B cell (primary cell): ENCODE data around the gene MAP4K4. TPM values are rescaled to one million over a fixed set of nuclear protein-coding genes. Genes with fewer than 3 reads are reported as not detected.

Experiments used
- ATAC-seq: fragments of 200-7000 bp; cut with Tn5 transposase; one replicate; pipeline ENCODE4 v1.10.0; 2021; ENCODE audit warnings: low read depth, mild to moderate bottlenecking, moderate number of reproducible peaks, moderate library complexity
- CTCF ChIA-PET: fragments of 350-600 bp; sonication (Branson Sonifier 250); formaldehyde crosslinking; loops from one replicate; lab custom pipeline; 2021; ENCODE audit warnings: antibody characterized with exemption, inconsistent platforms; lab: Charles Lee
- POLR2A ChIA-PET: fragments of 350-600 bp; sonication (Branson Sonifier 250); formaldehyde crosslinking; loops from one replicate; lab custom pipeline; 2021; ENCODE audit warnings: antibody characterized with exemption; lab: Charles Lee
- DNase-seq: peaks from one replicate; pipeline ENCODE4 v3.0.0; 2013
- H2AFZ ChIP-seq: 2 replicates; pipeline ENCODE4 v1.6.1; 2012; ENCODE audit warnings: mild to moderate bottlenecking, low read depth, low read length; ENCODE audit not compliant: insufficient read depth, poor library complexity, severe bottlenecking
- H3K27ac ChIP-seq, 2 donors: 1 replicate in 1 of 2; 2 replicates in 1 of 2; pipeline ENCODE4 v1.5.1; 2012 to 2013; ENCODE audit warnings: low read length in 2 of 2, mild to moderate bottlenecking in 2 of 2, moderate library complexity in 1 of 2
- H3K27me3 ChIP-seq, 4 experiments: fragments of 200-600 bp in 1 of 4; sonication (generic) in 1 of 4; replicated peaks in 1 of 4; 1 replicate in 2 of 4; 2 replicates in 2 of 4; pipeline versions ENCODE4 v1.6.1 to v1.7.0; 2013 to 2016; ENCODE audit warnings: low read length in 3 of 4, mild to moderate bottlenecking in 2 of 4, mixed read lengths in 1 of 4, moderate library complexity in 1 of 4; ENCODE audit not compliant: insufficient read depth in 4 of 4, control insufficient read depth in 3 of 4; ENCODE audit errors: control extremely low read depth in 1 of 4
- H3K36me3 ChIP-seq, 2 experiments: replicated peaks in 1 of 2; 1 replicate in 1 of 2; 2 replicates in 1 of 2; pipeline versions ENCODE4 v1.6.1 to v1.7.1; 2013; ENCODE audit warnings: low read length in 1 of 2; ENCODE audit not compliant: insufficient read depth in 2 of 2, control insufficient read depth in 1 of 2; ENCODE audit errors: control extremely low read depth in 1 of 2, extremely low read depth in 1 of 2
- H3K4me1 ChIP-seq, 2 donors: fragments of 200-600 bp in 1 of 2; sonication (generic) in 1 of 2; 1 replicate in 1 of 2; 2 replicates in 1 of 2; pipeline versions ENCODE4 v1.5.1 to v1.6.1; 2013 to 2017; ENCODE audit warnings: low read length in 2 of 2; ENCODE audit not compliant: control insufficient read depth in 2 of 2, insufficient read depth in 2 of 2
- H3K4me2 ChIP-seq: replicated peaks from 2 replicates; pipeline ENCODE3; 2012; ENCODE audit warnings: mild to moderate bottlenecking, low read depth, low read length; ENCODE audit not compliant: poor library complexity, severe bottlenecking
- H3K4me3 ChIP-seq, 5 experiments: fragments of 200-600 bp in 1 of 5; sonication (generic) in 1 of 5; 1 replicate in 3 of 5; 2 replicates in 2 of 5; pipeline versions ENCODE4 v1.5.1 to v1.7.0; 2011 to 2016; ENCODE audit warnings: low read length in 4 of 5, mild to moderate bottlenecking in 4 of 5, low read depth in 2 of 5, control low read depth in 1 of 5, moderate library complexity in 1 of 5; ENCODE audit not compliant: insufficient read depth in 1 of 5; ENCODE audit errors: control extremely low read depth in 1 of 5, extremely low read depth in 1 of 5
- H3K79me2 ChIP-seq: fragments of 200-600 bp; sonication (generic); one replicate; pipeline ENCODE4 v1.6.0; 2016; ENCODE audit warnings: low read length; ENCODE audit not compliant: control insufficient read depth, insufficient read depth
- H3K9ac ChIP-seq: fragments of 200-600 bp; sonication (generic); 2 replicates; pipeline ENCODE4 v1.6.1; 2017; ENCODE audit warnings: mild to moderate bottlenecking, low read length, moderate library complexity
- H3K9me3 ChIP-seq, 3 donors: one replicate each; pipeline versions ENCODE4 v1.6.1 to v1.7.1; 2013; ENCODE audit warnings: low read length in 2 of 3; ENCODE audit not compliant: control insufficient read depth in 2 of 3, insufficient read depth in 1 of 3; ENCODE audit errors: control extremely low read depth in 1 of 3
- H4K20me1 ChIP-seq: 2 replicates; pipeline ENCODE4 v1.6.0; 2012; ENCODE audit warnings: mild to moderate bottlenecking, low read length; ENCODE audit not compliant: insufficient read depth, control insufficient read depth, poor library complexity, severe bottlenecking
- H3K27ac Mint-ChIP-seq: one replicate; pipeline ENCODE4 v1.8.0; 2021; ENCODE audit warnings: mixed read lengths
- H3K27me3 Mint-ChIP-seq: one replicate; pipeline ENCODE4 v1.8.0; 2021; ENCODE audit warnings: mixed read lengths
- H3K4me1 Mint-ChIP-seq: one replicate; pipeline ENCODE4 v1.8.0; 2021; ENCODE audit warnings: mixed read lengths
- H3K4me3 Mint-ChIP-seq: one replicate; pipeline ENCODE4 v1.8.0; 2021; ENCODE audit warnings: mixed read lengths
- H3K9me3 Mint-ChIP-seq: one replicate; pipeline ENCODE4 v1.8.0; 2022; ENCODE audit warnings: mixed read lengths; ENCODE audit not compliant: insufficient read depth
- CTCF ChIP-seq: fragments of 200-600 bp; IDR thresholded peaks from one replicate; pipeline ENCODE4 v1.8.0; 2022; ENCODE audit warnings: antibody characterized with exemption, mild to moderate bottlenecking
- EZH2 ChIP-seq: IDR thresholded peaks from 2 replicates; pipeline ENCODE4 v1.6.1; 2012; ENCODE audit warnings: borderline replicate concordance, low read depth, mild to moderate bottlenecking, moderate library complexity, low read length; ENCODE audit not compliant: insufficient read depth, poor library complexity, severe bottlenecking
- WGBS: methylation state at CpG from one replicate; pipeline ENCODE4 v1.1.5; 2013; ENCODE audit warnings: missing lambda C conversion rate; ENCODE audit not compliant: insufficient coverage; 5-methylcytosine and 5-hydroxymethylcytosine counted together
- intact Hi-C: fragments of 100-400 bp; cut with micrococcal nuclease; formaldehyde crosslinking; loops from one replicate; pipeline ENCODE4 v1.10.0; 2022
- polyA plus RNA-seq: library from polyadenylated mRNA; depleted of rRNA; stranded (reverse); fragments of >200 nt; gene quantifications from 2 replicates; pipeline ENCODE4 v1.2.3, GENCODE V29; 2012
- total RNA-seq, 2 donors: library from RNA; stranded (reverse); fragments of 120-200 nt in 1 of 2; gene quantifications; 1 replicate in 1 of 2; 2 replicates in 1 of 2; pipeline versions ENCODE4 v1.2.3 to v1.2.4, GENCODE V29; 2013 to 2022

Gene MAP4K4
- total and polyA plus RNA-seq, 2 donors (not counting 1 experiment from before 2014, with no cell fraction given), result 54.8 to 280 TPM

GRCh38 chr2:101778102-101778501, 80.6 kb downstream of the MAP4K4 start:
- Histone ChIP-seq H4K20me1 (peaks cover 96% of the 10 kb centered on the region), H3K79me2 (peaks cover 99% of the 10 kb centered on the region), H3K27ac (peak overlapping the region; percentile 14 to 29), H3K4me2 (peak overlapping the region; percentile 21), H3K9me3 (no peaks in the 10 kb centered on the region), H3K27me3 (no peaks in the 10 kb centered on the region), H3K36me3 (no peaks in the 10 kb centered on the region), H3K4me3 (no peak overlapping the region), H3K9ac (no peak overlapping the region), H3K4me1 (peaks cover 88 to 90% of the 10 kb centered on the region in 2 donors), H2AFZ (no peak overlapping the region)
- DNase-seq (no peak), ATAC-seq (no peak)
- Mint-ChIP-seq H3K9me3 (no peaks in the 10 kb centered on the region), H3K4me1 (peaks cover 91% of the 10 kb centered on the region), H3K4me3 (no peak overlapping the region), H3K27me3 (no peaks in the 10 kb centered on the region), H3K27ac (no peak overlapping the region)
- POLR2A ChIA-PET, result no interaction called here
- WGBS, result 98% methylated on average over 4 of the region's 6 CpGs
- CTCF ChIA-PET, result interaction anchor here (1.0 kb wide), 1 partner anchor 54 kb away, joined by 3 read pairs; no protein-coding TSS in a partner anchor
- TF ChIP-seq EZH2, result no peak
- TF ChIP-seq CTCF, result no peak
- intact Hi-C loops, result no loop called here

DNA sequence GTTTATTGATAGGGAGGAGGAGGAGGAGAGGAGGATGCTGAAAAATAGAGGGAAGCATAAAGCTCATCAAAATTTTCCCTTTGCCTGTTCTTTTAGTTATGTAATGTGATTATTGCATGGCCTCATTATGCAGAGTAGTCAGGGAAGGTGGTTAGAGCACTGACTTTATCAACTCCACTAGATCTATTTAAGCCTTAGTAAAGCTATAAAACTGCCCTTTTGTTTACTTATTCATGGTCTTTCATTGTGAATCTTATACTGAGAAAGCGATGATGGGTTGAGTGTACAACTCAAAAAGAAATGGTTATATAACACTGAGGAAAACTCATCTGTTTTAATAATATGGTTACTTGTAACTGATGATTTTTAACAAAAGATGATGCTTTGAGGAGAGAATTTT, 81.7 kb downstream of the MAP4K4 start:
- CTCF ChIA-PET, result interaction anchor here (1.0 to 1.5 kb wide), 5 partner anchors 9 to 62 kb away, joined by 3 to 5 read pairs (median 3); no protein-coding TSS in a partner anchor
- no peak overlapping the region for H3K4me3 ChIP-seq
- peak overlapping the region; percentile 16 to 64 for H3K27ac ChIP-seq
- TF ChIP-seq CTCF (no peak), EZH2 (no peak)
- no peak for ATAC-seq
- intact Hi-C loops, result no loop called here
- POLR2A ChIA-PET, result interaction anchor here (1.5 kb wide), 1 partner anchor 62 kb away, joined by 3 read pairs; no protein-coding TSS in a partner anchor
- no peaks in the 10 kb centered on the region for H3K27me3 Mint-ChIP-seq
- H3K36me3 ChIP-seq, result no peaks in the 10 kb centered on the region
- H4K20me1 ChIP-seq, result peaks cover 96% of the 10 kb centered on the region
- H3K4me1 ChIP-seq, result peaks cover 88 to 89% of the 10 kb centered on the region in 2 donors
- H3K4me1 Mint-ChIP-seq, result peaks cover 92% of the 10 kb centered on the region
- H3K9me3 ChIP-seq, result no peaks in the 10 kb centered on the region
- WGBS, result no CpG with 5 or more reads among the region's 1 CpG
- no peaks in the 10 kb centered on the region for H3K9me3 Mint-ChIP-seq
- no peak overlapping the region for H2AFZ ChIP-seq
- peak overlapping the region; percentile 2 for H3K4me2 ChIP-seq
- H3K27ac Mint-ChIP-seq, result peak overlapping the region; percentile 33
- no peaks in the 10 kb centered on the region for H3K27me3 ChIP-seq
- H3K79me2 ChIP-seq, result peaks cover 99% of the 10 kb centered on the region
- H3K4me3 Mint-ChIP-seq, result no peak overlapping the region
- no peak overlapping the region for H3K9ac ChIP-seq
- DNase-seq, result no peak
